Adrenal gland (tissue), 5 donors: ENCODE results near the gene CUTC.

Experiments
- POLR2A ChIP-seq, 2 donors: fragments of 450-650 bp; IDR thresholded peaks; one replicate each; pipeline ENCODE4 v1.6.1; 2017; ENCODE audit warnings: antibody characterized with exemption in 2 of 2, mild to moderate bottlenecking in 2 of 2, moderate library complexity in 1 of 2
- TF ChIP-seq, protein P1 (sequence below), 6 experiments: fragments of 450-650 bp in 4 of 6; fragments of 200-600 bp in 2 of 6; sonication (generic) in 1 of 6; IDR thresholded peaks; 1 replicate in 5 of 6; 2 replicates in 1 of 6; pipeline versions ENCODE4 v1.5.1 to v1.8.0; 2016 to 2021; ENCODE audit warnings: antibody characterized with exemption in 6 of 6, mild to moderate bottlenecking in 2 of 6, moderate library complexity in 1 of 6
- donor health status: DM: no; HTN: no; CAD: no.

DNA sequence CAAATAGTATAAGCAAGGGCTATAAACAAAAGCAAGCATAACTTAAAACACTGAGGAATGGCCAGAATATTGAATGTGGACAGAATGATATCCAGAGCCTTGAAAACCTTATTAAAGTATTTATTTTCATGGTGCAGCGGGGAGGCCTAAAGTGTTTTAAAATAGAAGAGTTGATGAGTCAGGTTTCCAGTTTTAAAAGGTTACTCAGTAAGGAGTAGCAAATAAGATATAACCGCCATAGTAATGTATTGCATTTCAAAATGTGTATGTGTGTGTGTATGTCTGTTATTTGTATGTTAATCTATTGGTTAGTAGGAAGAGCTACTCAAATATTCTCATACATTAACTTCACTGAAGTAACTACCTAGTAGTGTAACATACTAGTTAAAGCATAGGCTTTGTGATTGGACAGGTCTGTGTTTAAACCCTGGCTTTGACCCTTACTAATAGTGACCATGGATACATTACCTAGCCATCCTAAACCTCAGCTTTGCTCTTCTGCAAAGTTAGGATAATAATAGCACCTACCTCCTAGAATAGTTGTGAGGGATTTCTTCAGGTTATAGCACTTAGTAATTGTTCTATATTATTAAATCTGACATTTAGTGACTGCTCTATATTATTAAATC, 16.9 kb downstream of the CUTC start:
- TF ChIP-seq, protein P1, sequence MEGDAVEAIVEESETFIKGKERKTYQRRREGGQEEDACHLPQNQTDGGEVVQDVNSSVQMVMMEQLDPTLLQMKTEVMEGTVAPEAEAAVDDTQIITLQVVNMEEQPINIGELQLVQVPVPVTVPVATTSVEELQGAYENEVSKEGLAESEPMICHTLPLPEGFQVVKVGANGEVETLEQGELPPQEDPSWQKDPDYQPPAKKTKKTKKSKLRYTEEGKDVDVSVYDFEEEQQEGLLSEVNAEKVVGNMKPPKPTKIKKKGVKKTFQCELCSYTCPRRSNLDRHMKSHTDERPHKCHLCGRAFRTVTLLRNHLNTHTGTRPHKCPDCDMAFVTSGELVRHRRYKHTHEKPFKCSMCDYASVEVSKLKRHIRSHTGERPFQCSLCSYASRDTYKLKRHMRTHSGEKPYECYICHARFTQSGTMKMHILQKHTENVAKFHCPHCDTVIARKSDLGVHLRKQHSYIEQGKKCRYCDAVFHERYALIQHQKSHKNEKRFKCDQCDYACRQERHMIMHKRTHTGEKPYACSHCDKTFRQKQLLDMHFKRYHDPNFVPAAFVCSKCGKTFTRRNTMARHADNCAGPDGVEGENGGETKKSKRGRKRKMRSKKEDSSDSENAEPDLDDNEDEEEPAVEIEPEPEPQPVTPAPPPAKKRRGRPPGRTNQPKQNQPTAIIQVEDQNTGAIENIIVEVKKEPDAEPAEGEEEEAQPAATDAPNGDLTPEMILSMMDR (IDR thresholded peaks at IDR 0.05), result no peak
- TF ChIP-seq POLR2A (IDR thresholded peaks at IDR 0.05), result no peak
